Kidney (tissue), 14 donors: ENCODE results near the gene CST2. TPM values are rescaled to one million over a fixed set of nuclear protein-coding genes. Genes with fewer than 3 reads are reported as not detected.
A peak's percentile ranks its signal among the peaks of the same experiment; 100 is the strongest.
"Not testable (repeated sequence)": the region's sequence is repeated elsewhere in the genome, so short reads cannot be mapped to it uniquely, and the experiment has no call there.

Experiments used
- DNase-seq, 5 donors: peaks; one replicate each; pipeline ENCODE4 v3.0.0-alpha.2; 2013 to 2020
- FAIRE-seq: peaks from 2 replicates; lab custom pipeline; 2012; peaks lifted over from hg19 to GRCh38; lab: Jason Lieb, UNC
- H3K27ac ChIP-seq, 2 donors: one replicate each; pipeline ENCODE4 v1.7.0; 2013; ENCODE audit warnings: low read depth in 2 of 2, low read length in 2 of 2, inconsistent platforms in 1 of 2
- H3K27me3 ChIP-seq: one replicate; pipeline ENCODE4 v1.7.1; 2013; ENCODE audit warnings: low read length, inconsistent platforms; ENCODE audit not compliant: control insufficient read depth, insufficient read depth
- H3K36me3 ChIP-seq, 3 donors: one replicate each; pipeline versions ENCODE4 v1.7.0 to v1.7.1; 2013; ENCODE audit warnings: low read length in 3 of 3, control low read depth in 1 of 3, inconsistent platforms in 1 of 3; ENCODE audit not compliant: insufficient read depth in 3 of 3, control insufficient read depth in 2 of 3
- H3K4me1 ChIP-seq, 3 donors: one replicate each; pipeline versions ENCODE4 v1.7.0 to v1.7.1; 2013; ENCODE audit warnings: low read length in 3 of 3, inconsistent platforms in 1 of 3, low read depth in 1 of 3; ENCODE audit not compliant: control insufficient read depth in 2 of 3, insufficient read depth in 2 of 3
- H3K4me3 ChIP-seq, 3 donors: one replicate each; pipeline versions ENCODE4 v1.7.0 to v1.8.1; 2013; ENCODE audit warnings: low read length in 3 of 3, control low read depth in 1 of 3, inconsistent platforms in 1 of 3
- H3K9ac ChIP-seq, 3 donors: one replicate each; pipeline versions ENCODE4 v1.7.0 to v1.7.1; 2013; ENCODE audit warnings: low read length in 3 of 3, control low read depth in 1 of 3, inconsistent platforms in 1 of 3
- H3K9me3 ChIP-seq, 3 donors: one replicate each; pipeline versions ENCODE4 v1.7.0 to v1.7.1; 2013; ENCODE audit warnings: low read length in 3 of 3, control low read depth in 1 of 3, inconsistent platforms in 1 of 3; ENCODE audit not compliant: control insufficient read depth in 2 of 3, insufficient read depth in 1 of 3
- CTCF ChIP-seq: IDR thresholded peaks from 3 replicates; pipeline ENCODE4 v1.5.1; 2012; ENCODE audit warnings: mild to moderate bottlenecking, moderate library complexity, borderline replicate concordance; ENCODE audit not compliant: insufficient read depth; ENCODE audit errors: extremely low read depth
- intact Hi-C: fragments of 100-400 bp; cut with DNase I; formaldehyde crosslinking; loops from one replicate; pipeline ENCODE4 v1.11.1; 2022
- polyA plus RNA-seq: library from polyadenylated mRNA; stranded (reverse); fragments of 350-450 nt; fragmentation: Illumina TruSeq; extraction: RNeasy Lipid Tissue Mini Kit (QIAGEN cat#74804); gene quantifications from one replicate; pipeline ENCODE4 v1.2.3, GENCODE V29; 2014; ENCODE audit warnings: low read depth, low replicate concordance; ENCODE audit not compliant: insufficient read depth
- total RNA-seq: library from RNA; stranded (reverse); fragmentation: NEBNext Ultra II Directional; extraction: Animal tissue kit (Norgen Biotek cat#: 25700); gene quantifications from one replicate; pipeline ENCODE4 v1.2.1, GENCODE V29; 2021
- donor health status: control.
- donor health status: control.
- donor health status: control.
- donor health status: control.
- donor health status: control.
- donor health status: DM: yes; HTN: yes; CAD: no.
- donor health status: Normal renal cell carcinoma (clear cell type).

CST2 gene
- total and polyA plus RNA-seq, 2 donors from 2014 or later, result not detected

- DNase-seq, result no peak
- FAIRE-seq, result no peak
- no peak for TF ChIP-seq CTCF
- Histone ChIP-seq H3K27me3 (no peaks in the 10 kb centered on the region), H3K9me3 (no peaks in the 10 kb centered on the region), H3K27ac (no peak overlapping the region), H3K36me3 (no peaks in the 10 kb centered on the region), H3K4me1 (no peaks in the 10 kb centered on the region), H3K4me3 (no peak overlapping the region), H3K9ac (no peak overlapping the region)
- intact Hi-C loops, result no loop called here
Observed at GRCh38 chr20:23832775-23833513, 6.4 kb upstream of the CST2 start.

DNA sequence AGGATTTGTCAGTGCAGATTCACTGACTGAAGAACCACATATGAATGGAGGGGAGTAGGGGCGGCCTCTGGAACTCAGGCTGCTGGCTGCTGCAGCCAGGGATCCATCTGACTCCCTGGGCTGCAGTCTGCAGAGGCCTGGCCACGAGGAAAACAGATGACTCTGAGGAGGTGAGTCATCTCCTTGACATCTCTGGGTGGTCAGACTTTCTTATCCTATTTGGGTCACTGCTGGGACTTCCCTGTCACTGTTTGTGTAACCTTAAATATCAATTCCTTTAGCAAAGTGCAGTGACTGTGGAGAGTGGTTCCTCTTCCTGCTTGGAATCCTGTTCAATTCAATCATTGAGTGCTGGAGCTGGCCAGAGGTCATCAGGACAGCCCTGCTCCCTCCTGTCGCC lies 5.4 kb upstream of the CST2 start:
- H3K36me3 ChIP-seq, FAIRE-seq, H3K27me3 ChIP-seq, intact Hi-C loops, DNase-seq, H3K4me1 ChIP-seq, H3K4me3 ChIP-seq, H3K9me3 ChIP-seq, H3K9ac ChIP-seq, H3K27ac ChIP-seq: not testable (repeated sequence)

- Histone ChIP-seq H3K36me3 (no peaks in the 10 kb centered on the region), H3K27ac (no peak overlapping the region), H3K9me3 (no peaks in the 10 kb centered on the region), H3K4me3 (no peak overlapping the region), H3K9ac (no peak overlapping the region), H3K4me1 (no peaks in the 10 kb centered on the region), H3K27me3 (no peaks in the 10 kb centered on the region)
- TF ChIP-seq CTCF, result no peak
- DNase-seq (peak in 1 of 5 donors; percentile 2), FAIRE-seq (no peak)
- intact Hi-C loops, result no loop called here
Observed at GRCh38 chr20:23823621-23824324, 2.8 kb downstream of the CST2 start.

DNA sequence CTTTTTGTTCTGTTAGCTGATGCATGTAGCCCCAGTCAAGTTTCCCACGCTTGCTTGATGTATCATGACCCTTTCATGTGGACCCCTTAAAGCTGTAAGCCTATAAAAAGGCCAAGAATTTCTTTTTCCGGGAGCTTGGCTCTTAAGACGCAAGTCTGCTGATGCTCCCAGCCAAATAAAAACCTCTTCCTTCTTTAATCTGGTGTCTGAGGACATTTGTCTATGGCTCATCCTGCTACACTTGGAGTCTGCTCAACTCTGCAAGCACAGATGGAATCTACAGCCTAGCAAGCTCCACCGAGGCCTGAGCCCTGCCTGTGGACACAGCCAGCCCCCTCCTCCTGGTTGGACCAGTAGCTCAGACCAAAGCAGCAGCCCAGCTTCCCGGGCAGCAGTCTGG lies 3.4 kb downstream of the CST2 start:
- DNase-seq (no peak), FAIRE-seq (no peak)
- Histone ChIP-seq H3K9me3 (no peaks in the 10 kb centered on the region), H3K27ac (no peak overlapping the region), H3K36me3 (no peaks in the 10 kb centered on the region), H3K4me1 (no peaks in the 10 kb centered on the region), H3K9ac (no peak overlapping the region), H3K27me3 (no peaks in the 10 kb centered on the region), H3K4me3 (no peak overlapping the region)
- intact Hi-C loops, result no loop called here
- TF ChIP-seq CTCF, result no peak
